ENCODE results near the gene BCAS3.

Gene BCAS3

GRCh38 chr17:60832151-60832585 is 154.5 kb downstream of the BCAS3 start:
- TF ChIP-seq CTCF (IDR thresholded peaks at IDR 0.05) = no peak
- Histone ChIP-seq H3K27ac (no peak overlapping the region), H3K4me3 (no peak overlapping the region)
- no peak for DNase-seq (ENCODE audit: low spot score)

GRCh38 chr17:60832631-60833030 is 155.0 kb downstream of the BCAS3 start:
- Histone ChIP-seq H3K27ac (no peak overlapping the region), H3K4me3 (no peak overlapping the region)
- no peak for DNase-seq (ENCODE audit: low spot score)
- no peak for TF ChIP-seq CTCF (IDR thresholded peaks at IDR 0.05)

- H3K27ac ChIP-seq = no peak overlapping the region
- DNase-seq (ENCODE audit: low spot score) = no peak
- TF ChIP-seq CTCF (IDR thresholded peaks at IDR 0.05) = no peak
- H3K4me3 ChIP-seq = no peak overlapping the region
Measured at GRCh38 chr17:60840456-60840855, 162.8 kb downstream of the BCAS3 start.

GRCh38 chr17:60845012-60845411 is 167.4 kb downstream of the BCAS3 start:
- Histone ChIP-seq H3K27ac (no peak overlapping the region), H3K4me3 (no peak overlapping the region)
- DNase-seq (ENCODE audit: low spot score) = no peak
- TF ChIP-seq CTCF (IDR thresholded peaks at IDR 0.05) = no peak

- DNase-seq (ENCODE audit: low spot score) = no peak
- H3K4me3 ChIP-seq = no peak overlapping the region
- no peak for TF ChIP-seq CTCF (IDR thresholded peaks at IDR 0.05)
Measured at GRCh38 chr17:60846175-60846574, 168.5 kb downstream of the BCAS3 start.

GRCh38 chr17:60851181-60851580 is 173.5 kb downstream of the BCAS3 start:
- Histone ChIP-seq H3K27ac (no peak overlapping the region), H3K4me3 (no peak overlapping the region)
- no peak for TF ChIP-seq CTCF (IDR thresholded peaks at IDR 0.05)
- no peak for DNase-seq (ENCODE audit: low spot score)

More at GRCh38 chr17:60846175-60846574, 168.5 kb downstream of the BCAS3 start:
- no peak overlapping the region for H3K27ac ChIP-seq

- H3K27ac ChIP-seq = no peak overlapping the region
- TF ChIP-seq CTCF (IDR thresholded peaks at IDR 0.05) = no peak
- DNase-seq (ENCODE audit: low spot score) = no peak
- H3K4me3 ChIP-seq = no peak overlapping the region
Measured at GRCh38 chr17:60857556-60858080, 180.0 kb downstream of the BCAS3 start.
